WTC11 (cell line): ENCODE measurements around the gene FPR1.

Experiments
- ATF2 ChIP-seq: sonication (generic); formaldehyde crosslinking; IDR thresholded peaks from 2 replicates; pipeline ENCODE4 v1.8.1; 2022; ENCODE audit warnings: low read depth, missing genetic modification reagents, borderline replicate concordance
- CREB1 ChIP-seq: sonication (generic); formaldehyde crosslinking; IDR thresholded peaks from 2 replicates; pipeline ENCODE4 v1.8.0; 2023; ENCODE audit warnings: mild to moderate bottlenecking, missing genetic modification reagents
- ZNF671 ChIP-seq: fragments of 250-450 bp; sonication (Bioruptor Pico); IDR thresholded peaks from 2 replicates; pipeline ENCODE4 v1.8.0; 2021; ENCODE audit warnings: mild to moderate bottlenecking
- TF ChIP-seq, protein P1 (sequence below): fragments of 200-600 bp; IDR thresholded peaks from 2 replicates; pipeline ENCODE4 v1.8.0; 2022; ENCODE audit warnings: antibody characterized with exemption
- TF ChIP-seq, protein P2 (sequence below): sonication (generic); formaldehyde crosslinking; IDR thresholded peaks from 2 replicates; pipeline ENCODE4 v1.8.1; 2023; ENCODE audit warnings: mild to moderate bottlenecking, missing genetic modification reagents, borderline replicate concordance
- TF ChIP-seq, protein P3 (sequence below): sonication (generic); formaldehyde crosslinking; IDR thresholded peaks from 2 replicates; pipeline ENCODE4 v1.8.0; 2022; ENCODE audit warnings: mild to moderate bottlenecking, missing genetic modification reagents

GRCh38 chr19:51737924-51738323, 13.8 kb downstream of the FPR1 start:
- no peak for TF ChIP-seq ATF2 (CRISPR knock-in tag)
- no peak for TF ChIP-seq CREB1 (CRISPR knock-in tag)
- TF ChIP-seq, protein P1, sequence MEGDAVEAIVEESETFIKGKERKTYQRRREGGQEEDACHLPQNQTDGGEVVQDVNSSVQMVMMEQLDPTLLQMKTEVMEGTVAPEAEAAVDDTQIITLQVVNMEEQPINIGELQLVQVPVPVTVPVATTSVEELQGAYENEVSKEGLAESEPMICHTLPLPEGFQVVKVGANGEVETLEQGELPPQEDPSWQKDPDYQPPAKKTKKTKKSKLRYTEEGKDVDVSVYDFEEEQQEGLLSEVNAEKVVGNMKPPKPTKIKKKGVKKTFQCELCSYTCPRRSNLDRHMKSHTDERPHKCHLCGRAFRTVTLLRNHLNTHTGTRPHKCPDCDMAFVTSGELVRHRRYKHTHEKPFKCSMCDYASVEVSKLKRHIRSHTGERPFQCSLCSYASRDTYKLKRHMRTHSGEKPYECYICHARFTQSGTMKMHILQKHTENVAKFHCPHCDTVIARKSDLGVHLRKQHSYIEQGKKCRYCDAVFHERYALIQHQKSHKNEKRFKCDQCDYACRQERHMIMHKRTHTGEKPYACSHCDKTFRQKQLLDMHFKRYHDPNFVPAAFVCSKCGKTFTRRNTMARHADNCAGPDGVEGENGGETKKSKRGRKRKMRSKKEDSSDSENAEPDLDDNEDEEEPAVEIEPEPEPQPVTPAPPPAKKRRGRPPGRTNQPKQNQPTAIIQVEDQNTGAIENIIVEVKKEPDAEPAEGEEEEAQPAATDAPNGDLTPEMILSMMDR, result no peak
- TF ChIP-seq, protein P2, sequence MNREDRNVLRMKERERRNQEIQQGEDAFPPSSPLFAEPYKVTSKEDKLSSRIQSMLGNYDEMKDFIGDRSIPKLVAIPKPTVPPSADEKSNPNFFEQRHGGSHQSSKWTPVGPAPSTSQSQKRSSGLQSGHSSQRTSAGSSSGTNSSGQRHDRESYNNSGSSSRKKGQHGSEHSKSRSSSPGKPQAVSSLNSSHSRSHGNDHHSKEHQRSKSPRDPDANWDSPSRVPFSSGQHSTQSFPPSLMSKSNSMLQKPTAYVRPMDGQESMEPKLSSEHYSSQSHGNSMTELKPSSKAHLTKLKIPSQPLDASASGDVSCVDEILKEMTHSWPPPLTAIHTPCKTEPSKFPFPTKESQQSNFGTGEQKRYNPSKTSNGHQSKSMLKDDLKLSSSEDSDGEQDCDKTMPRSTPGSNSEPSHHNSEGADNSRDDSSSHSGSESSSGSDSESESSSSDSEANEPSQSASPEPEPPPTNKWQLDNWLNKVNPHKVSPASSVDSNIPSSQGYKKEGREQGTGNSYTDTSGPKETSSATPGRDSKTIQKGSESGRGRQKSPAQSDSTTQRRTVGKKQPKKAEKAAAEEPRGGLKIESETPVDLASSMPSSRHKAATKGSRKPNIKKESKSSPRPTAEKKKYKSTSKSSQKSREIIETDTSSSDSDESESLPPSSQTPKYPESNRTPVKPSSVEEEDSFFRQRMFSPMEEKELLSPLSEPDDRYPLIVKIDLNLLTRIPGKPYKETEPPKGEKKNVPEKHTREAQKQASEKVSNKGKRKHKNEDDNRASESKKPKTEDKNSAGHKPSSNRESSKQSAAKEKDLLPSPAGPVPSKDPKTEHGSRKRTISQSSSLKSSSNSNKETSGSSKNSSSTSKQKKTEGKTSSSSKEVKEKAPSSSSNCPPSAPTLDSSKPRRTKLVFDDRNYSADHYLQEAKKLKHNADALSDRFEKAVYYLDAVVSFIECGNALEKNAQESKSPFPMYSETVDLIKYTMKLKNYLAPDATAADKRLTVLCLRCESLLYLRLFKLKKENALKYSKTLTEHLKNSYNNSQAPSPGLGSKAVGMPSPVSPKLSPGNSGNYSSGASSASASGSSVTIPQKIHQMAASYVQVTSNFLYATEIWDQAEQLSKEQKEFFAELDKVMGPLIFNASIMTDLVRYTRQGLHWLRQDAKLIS (CRISPR knock-in tag), result no peak
- TF ChIP-seq, protein P3, sequence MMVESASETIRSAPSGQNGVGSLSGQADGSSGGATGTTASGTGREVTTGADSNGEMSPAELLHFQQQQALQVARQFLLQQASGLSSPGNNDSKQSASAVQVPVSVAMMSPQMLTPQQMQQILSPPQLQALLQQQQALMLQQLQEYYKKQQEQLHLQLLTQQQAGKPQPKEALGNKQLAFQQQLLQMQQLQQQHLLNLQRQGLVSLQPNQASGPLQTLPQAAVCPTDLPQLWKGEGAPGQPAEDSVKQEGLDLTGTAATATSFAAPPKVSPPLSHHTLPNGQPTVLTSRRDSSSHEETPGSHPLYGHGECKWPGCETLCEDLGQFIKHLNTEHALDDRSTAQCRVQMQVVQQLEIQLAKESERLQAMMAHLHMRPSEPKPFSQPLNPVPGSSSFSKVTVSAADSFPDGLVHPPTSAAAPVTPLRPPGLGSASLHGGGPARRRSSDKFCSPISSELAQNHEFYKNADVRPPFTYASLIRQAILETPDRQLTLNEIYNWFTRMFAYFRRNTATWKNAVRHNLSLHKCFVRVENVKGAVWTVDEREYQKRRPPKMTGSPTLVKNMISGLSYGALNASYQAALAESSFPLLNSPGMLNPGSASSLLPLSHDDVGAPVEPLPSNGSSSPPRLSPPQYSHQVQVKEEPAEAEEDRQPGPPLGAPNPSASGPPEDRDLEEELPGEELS (CRISPR knock-in tag), result no peak
- TF ChIP-seq ZNF671 (CRISPR knock-in tag), result no peak
